Fibroblast of skin of scalp (primary cell): ENCODE data around the gene RAD51B.

Source experiments
- DNase-seq: peaks from one replicate; pipeline ENCODE4 v3.0.0-alpha.2; 2013

RAD51B gene

DNA sequence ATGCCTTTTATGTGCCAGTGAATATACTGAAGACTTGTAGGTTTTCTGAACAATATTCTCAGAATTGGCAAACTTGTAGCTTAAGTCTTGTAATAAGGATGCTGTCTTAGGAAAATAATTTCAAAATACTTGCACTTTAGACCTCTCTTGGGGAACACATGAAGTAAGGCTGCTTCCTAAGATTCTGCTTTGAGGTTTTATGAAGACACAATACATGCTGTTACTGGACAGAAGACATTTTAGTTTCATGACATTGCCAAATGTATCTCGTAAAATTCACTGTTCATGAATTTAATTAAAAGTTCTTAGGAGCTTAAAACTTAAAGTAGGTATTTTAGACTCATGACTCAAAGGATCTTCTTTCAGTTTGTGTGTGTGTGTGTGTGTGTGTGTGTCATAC is 80.7 kb downstream of the RAD51B start:
- DNase-seq = no peak

DNA sequence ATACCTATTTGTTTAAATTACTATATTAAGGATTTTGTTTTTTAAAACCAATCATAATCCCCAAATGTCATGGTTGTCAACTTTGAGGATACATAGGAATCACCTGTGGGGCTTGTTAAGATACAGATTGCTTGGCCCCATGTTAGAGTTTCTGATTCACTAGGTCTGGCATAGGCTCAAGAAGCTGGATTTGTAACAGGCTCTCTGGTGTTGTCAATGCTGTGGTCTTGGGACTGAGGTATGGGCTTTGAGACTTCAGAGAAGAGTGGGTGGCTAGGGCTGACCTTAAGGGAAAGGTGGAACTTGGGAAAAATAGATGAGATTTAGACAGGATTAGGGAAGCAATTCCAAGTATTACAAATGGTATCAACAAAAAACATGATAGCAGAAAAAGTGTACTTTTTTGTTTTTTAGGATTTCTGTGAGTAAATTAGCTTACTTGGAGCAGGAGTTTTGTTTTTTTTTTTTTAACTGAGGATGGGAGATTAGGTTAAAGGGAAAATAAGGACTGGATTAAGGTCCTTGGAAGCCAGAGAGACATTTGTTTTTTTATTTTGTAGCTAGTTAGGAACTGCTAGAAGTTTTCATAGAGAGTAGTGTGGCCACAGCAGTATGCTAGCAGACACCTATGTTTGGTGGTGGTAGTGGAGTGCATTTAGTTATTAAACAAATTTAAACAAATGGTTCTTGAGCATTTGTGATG is 88.6 kb downstream of the RAD51B start:
- DNase-seq = no peak

DNA sequence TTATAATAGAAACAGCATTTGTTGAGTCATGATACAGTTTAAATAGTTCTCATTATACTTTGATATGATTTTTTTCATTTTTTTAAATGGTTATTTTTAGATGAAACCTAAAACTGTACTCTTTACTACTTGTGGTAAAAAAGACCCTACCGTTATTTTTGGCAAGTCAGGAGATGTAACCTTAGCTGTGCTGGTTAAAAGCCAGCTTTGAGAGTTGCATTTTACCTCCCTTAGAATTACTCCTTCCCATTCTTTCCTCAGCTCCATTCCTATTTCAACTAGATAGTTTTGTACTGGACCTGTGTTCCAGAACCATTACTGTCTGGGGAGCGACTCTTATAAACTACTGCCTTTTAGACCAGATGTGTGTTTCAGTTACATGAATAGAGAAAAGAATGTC is 92.0 kb downstream of the RAD51B start:
- DNase-seq = no peak

DNA sequence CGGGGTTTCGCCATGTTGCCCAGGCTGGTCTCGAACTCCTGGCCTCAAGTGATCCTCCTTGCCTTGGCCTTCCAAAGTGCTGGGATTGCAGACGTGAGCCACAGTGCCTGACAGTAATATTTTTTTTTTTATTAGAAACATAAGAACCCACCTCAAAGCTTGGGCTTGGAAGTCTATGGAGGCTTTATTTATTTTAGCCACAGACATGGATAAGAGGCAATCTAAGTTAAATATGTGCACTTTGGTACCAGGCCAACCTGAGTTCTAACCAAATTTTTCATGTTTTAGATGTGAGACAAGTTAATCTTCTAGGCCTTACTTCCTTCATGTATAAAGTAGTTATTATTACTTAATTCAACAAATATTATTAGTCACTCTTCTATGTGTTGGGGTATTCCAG is 96.9 kb downstream of the RAD51B start:
- no peak for DNase-seq

DNA sequence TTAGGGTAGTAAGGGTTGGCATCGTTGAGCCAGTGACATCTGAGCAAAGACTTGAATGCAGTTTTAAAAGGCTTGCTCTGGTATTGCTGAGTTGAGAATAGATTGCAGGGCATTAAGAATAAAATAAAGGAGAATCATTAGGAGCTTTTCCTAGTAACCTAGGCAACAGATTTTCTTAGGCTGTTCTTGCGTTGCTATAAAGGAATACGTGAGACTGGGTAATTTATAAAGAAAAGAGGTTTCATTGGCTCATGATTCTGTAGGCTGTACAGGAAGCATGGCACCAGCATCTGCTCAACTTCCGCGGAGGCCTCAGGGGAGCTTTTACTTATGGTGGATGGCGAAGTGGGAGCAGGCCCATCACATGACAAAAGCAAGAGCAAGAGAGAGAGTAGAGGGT is 97.4 kb downstream of the RAD51B start:
- no peak for DNase-seq

DNA sequence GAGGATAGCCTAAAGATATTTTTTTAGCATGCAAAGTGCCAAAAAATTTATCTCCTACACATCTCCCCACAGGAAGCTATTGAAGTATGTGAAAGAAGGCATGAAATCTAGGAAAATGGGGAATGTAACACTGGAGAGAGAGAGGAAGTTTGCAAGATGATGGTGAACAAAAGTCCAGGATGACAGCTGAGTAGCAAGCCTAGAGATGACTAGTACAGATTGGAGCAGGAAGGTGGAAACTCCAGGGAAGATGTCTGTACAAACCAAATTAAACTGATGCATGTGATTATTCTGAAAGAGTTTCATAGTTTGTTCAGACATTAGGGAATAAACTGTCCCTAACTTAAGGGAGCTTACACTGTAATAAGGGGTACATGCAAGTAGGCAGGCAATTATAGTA is 99.3 kb downstream of the RAD51B start:
- DNase-seq = no peak

DNA sequence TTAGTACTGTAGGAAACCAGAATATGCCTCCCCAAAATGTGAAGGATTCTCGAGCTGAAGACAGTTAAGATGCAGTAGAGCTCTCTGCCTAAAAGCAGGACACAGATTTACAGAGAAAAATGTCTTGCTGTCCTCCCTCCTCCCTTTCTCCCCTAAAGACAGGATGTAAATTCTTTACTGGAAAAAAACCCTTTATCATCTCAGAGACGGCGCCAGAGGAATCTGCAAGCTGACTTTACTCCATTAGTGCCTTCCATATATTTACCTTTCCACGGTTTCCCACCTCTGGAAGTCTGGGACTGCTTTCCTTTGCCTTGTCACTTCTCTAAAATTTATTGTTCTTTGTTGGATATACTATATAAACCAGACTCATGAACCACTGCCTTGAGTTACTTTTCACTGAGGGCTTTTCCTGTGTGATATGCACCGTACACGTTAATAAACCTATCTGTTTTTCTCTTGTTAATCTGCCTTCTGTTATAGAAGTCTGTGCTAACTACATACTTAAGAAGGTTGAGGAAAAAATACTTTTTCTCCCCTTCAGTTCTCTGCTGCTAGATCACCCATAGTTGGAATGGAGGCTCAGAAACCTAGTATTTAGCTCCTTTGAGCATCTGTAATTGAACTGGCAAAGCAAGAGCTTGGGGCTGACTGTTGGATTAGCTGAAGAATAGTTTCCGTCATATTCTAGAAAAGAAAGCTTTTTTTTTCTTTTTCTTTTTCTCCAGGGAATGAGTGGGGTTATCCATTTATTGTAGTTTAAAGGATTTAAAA is 99.9 kb downstream of the RAD51B start:
- DNase-seq = peak; percentile 42

DNA sequence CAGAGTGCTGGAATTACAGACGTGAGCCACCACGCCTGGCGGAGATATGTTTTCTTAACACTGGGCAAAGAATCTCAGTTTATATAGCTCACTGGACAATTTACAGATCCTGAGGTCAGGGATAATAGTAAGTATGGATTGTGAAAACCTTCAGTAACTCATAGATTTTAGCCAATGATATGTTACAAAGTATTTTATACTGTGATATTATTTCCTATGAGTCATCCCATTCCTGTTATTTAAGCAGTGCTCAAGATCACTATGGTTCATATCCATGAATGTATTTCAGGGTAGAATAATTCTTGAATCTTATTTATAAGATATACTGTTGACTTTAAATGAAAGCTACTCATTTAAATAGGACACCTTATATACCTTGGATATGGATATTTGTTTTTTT is 107.2 kb downstream of the RAD51B start:
- DNase-seq = no peak

DNA sequence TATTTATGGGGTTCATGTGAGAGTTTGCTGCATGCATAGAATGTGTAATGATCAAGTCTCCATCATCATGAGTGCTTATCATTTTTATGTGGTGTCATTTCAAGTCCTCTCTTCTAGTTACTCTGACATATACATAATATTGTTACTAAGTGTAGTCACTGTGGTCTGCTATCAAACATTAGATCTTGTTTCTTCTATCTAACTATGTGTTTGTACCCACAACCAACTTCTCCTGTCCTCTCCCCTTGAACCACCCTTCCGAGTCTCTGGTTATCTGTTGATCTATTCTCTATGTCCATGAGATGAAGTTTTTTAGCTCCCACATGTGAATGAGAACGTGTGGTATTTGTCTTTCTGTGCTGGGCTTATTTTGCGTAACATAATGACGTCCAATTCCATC is 107.7 kb downstream of the RAD51B start:
- DNase-seq = no peak

DNA sequence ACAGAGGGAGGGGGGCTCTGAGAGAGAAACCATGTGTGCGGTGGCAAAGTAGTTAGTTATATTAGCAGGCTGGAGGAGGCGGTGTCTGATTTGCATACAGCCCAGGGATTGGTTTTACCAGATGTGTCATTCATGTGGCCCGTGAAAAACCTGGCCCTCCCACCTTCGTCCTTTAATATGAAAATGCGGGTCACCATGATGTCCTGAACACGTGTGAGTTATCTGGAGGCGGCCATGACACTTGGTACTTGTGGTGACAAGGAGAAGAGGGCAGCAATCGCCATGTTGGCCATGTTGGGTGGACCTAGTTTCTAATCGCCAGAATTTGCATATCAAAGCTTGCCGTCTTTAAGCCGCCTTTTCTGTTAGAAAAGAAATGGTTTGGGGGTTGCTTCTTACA is 108.8 kb downstream of the RAD51B start:
- DNase-seq = no peak

DNA sequence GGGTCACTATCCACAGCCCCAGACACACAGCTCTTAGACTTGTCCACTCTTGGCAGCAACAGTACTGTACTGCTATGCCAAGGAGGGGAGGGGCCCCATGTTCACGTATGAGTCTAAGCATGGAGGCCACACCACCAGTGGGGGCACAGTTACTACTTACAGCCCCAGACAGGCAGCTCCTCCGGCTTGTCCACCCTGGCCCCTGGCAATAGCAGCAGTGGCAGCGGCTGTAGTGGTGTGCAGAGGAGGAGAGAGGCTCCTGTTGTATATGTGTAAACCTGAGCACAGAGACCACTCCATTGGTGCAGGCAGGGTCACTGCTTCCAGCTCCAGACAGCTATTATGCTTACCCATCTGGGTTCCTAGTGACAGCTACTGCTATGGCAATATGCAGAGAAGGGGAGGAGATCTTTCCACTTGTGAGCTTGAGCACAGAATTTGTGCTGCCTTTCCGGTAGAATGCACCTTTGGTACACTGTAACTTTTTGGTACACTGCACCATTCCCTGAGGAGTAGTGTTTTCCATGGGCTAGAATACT is 113.2 kb downstream of the RAD51B start:
- DNase-seq = no peak

DNA sequence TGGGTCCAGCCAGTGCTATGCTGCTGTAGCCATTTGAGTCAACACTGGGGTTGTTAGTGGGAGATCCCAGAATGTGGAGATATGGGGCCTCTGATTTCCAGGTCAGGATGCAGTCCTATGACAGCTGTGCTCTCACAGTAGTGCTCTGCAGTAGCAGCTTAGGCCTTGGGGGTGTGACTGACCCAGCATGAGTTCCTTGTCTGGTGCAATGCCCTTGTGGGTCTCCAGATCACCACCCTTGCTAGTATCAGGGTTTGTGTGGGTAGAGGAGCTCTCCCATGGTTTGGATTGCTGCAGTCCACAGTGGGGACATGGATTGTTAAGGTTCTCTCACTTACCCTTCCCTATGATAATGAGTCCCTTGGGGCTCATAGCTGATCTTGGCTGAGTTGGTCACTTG is 113.7 kb downstream of the RAD51B start:
- DNase-seq = no peak

DNA sequence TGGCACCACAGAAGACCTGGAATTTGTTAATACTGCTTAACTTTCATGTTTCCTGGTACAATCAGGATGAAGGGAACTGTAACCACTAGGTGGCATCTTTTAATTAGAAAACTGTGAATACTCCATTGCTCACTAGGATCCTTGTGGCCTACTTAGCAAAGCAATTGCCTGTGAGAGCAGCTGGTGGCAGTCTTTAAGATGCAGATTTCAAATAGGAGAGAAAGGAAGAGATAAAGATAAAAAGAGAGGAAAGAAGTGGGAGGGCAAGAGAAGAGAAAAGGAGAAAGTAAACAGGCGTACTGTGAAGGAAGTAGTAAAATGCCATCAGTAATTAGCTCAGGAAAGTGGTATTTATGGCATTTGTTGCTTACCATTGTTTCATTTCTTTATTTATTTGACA is 114.5 kb downstream of the RAD51B start:
- DNase-seq = peak; percentile 84

DNA sequence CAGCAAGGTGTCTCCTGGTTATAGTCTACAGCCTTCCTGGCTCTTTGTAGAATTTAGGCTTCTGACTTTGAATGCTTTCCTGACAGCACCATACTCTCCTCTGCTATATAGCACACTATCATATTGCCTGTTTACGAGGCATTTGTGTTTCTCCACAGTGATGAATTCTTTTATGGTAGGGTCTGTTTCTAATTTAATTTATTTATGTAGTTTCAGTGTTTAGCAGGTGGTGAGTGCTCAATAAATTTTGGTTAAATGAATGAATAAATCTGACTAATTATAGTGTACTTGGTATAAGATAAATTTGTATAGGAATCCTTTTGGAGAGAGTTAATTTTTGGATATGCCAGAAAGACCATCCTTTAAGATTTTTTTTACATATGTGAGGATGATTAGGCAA is 115.3 kb downstream of the RAD51B start:
- DNase-seq = no peak

DNA sequence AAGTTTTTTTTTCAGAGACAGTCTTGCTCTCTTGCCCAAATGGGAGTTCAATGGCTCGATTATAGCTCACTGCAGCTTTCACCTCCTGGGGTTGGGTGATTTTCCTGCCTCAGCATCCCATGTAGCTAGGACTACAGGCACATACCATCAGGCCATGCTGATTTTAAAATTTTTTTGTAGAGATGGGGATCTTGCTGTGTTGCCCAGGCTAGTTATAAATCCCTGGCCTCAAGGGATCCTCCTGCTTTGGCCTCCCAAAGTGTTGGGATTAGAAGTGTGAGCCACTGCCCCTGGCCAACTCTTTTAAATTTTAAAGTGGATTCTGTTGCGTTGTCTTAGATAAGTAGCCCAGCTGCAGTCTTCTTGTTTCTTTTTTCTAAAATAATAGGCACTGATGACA is 115.8 kb downstream of the RAD51B start:
- DNase-seq = no peak

DNA sequence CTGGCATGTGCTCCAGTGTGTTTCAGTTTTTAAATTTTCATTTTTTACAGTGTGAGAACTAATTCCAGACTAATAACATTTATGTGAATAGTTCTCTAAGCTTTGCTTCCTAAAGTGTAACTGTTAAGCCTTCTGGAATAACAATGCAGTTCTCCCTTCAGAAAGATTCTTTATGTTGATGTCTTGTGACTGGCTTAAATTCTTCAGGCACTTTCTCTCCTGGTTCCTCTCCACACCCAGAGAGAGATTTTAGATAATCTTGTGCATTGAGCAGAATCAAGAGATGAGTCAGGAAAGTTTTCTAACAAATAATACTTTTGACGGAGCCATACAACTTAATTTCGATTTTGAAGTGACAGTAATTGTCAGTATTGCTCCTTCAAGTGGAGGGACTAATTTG is 118.5 kb downstream of the RAD51B start:
- DNase-seq = no peak

DNA sequence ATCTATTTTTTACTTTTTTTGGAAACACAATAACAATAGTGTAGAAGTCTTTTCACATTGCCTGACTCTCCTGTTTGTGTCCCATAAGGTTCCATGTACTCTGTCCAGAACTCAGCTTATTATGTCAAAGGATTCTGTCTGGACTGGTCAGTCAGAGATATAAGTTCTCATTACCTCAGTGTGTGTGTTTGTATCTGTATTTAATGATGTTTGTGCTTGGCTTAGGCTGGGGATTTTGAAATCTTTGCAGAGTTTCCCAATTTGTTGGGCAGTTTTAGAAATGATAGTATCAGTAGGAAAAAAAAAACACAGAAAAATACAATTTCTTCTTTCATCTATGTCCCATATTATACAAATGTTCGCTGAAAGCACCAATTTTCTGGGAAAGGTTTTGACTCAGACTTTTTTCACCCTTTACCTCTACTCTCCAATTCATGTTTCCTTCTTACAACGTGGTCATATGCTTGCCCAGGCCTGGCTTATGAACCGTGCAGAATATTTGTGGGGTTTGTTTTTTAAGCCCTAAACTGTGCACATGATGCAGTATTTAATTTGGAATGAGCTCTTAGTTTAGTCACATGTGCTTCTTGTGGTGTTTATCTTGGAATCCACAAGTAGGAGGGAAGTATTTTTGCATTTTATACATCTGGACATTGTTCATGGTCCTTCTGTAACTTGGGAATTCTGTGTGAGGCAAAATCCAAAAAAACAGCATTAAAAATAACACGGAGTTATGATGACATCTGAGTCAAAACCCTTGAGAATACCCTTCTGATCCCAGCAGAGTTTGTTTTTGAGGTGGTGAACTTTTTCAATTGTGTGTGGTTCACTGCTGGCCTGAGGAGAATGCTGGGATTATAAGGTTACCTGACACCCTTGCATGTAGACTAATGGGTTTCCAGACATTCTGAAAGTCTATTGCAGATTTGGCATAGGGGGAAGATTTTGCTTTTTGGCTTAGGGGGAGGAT is 121.2 kb downstream of the RAD51B start:
- peak; percentile 92 for DNase-seq

DNA sequence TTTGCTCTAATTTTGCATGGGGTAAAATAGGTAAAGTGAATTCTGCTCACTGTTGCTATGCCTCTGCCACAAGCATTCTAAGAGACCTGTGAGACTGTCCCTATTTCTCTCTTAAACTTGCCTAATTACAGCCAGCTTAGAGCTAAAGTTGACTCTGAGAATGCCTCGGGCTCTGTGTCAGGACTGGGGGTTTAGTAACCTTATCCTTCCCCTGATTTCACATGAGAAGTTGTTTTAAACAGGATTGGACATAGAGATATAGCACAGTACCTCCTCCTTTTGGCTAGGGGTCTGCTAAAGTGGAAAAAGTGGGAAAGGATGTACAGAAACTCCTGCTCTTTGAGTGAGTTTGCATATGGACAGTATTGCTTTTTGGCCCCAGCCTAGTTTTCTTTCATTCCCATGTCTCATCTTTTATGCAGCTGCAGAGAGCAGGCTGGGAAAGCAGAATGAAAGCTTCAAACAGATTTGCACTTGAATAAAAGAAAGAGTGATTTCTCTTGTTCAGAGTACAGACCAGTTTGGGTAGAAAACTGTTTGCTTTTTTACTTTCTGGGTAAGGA is 122.0 kb downstream of the RAD51B start:
- DNase-seq = no peak

DNA sequence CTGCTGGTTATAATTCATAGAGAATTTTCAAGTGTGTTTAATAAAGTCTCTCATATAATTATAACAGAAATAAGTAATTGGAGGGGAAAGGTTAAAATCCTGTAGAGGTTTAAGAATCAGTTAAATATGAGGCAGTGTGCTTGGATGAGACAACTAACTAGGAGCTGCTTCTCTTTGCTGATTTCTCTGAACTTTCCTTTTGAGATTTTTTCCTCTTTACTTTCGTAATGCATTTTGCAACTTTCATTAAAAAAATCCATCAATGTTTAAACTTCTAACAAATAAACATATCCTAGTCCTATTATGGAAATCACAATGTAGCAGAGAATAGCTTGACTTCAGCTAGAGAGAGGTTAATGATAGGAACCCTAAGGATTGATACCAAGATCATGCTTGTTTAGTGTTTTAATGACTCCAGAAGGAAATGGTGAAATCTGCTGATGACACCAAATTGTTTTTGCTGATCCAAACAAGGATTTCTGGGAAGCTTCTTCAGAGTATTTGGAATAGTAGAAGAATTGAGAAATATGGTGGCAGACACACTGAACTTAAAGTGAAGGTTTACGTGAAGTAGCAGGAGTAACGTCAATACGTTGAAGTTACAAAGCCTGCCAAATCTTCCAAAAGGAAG is 122.6 kb downstream of the RAD51B start:
- no peak for DNase-seq

DNA sequence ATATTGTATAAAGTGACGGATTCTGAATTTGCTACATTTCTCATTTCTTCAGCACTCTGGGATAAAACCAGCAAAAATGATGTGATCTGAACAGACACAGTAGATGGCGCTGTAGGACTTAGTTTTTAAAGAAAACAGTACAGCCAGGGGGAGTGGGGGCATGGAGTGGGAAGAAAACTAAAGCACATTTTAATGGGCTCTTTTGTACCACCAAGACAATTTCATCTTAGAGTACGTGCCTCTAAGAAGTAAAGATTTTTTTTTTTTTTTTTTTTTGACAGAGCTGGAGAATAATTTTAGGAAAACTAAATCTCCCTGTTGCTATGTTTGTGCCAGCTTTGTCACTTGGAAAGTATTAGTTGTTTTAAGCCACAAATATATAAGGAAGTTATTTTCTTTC is 124.4 kb downstream of the RAD51B start:
- DNase-seq = peak; percentile 89

DNA sequence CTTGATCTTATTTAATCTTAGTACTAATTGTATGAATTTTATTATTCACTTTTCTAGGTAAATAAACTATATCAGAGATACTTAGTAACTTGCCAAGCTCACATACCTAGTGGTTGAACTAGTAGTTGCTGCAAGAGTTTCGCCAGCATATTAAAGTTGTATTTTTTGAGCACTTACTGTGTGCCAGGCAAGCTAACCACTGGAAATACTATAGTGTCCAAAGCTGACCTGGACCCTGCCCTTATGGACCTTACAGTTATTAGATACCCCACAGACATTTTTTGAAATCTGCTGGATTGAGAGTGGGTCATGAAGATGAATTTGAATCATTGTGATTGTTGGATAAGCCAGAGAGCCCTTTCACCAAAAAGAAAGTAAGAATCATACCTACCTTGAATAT is 125.0 kb downstream of the RAD51B start:
- no peak for DNase-seq

DNA sequence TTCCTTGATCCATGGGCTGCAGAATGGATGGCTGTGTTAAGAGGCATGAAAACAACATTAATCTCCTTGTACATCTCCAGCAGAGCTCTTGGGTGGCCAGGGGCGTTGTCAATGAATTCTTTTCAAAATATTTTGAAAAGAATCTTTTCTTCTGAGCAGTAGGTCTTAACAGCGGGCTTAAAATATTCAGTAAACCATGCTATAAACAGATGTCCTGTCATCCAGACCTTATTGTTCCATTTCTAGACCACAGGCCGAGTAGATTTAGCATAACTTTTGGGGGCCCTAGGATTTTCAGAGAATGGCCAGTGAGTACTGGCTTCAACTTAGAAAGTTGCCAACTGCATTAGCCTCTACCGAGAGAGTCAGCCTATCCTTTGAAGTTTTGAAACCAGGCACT is 130.2 kb downstream of the RAD51B start:
- DNase-seq = peak; percentile 25
